HG03064 (cell line): Measurements from ENCODE around the gene SORCS2.

Experiments
- ATAC-seq: cut with Tn5 transposase; IDR thresholded peaks from one replicate; pipeline ENCODE4 v1.9.1; 2021; ENCODE audit warnings: low read depth; ENCODE audit not compliant: unreplicated experiment

The SORCS2 gene

GRCh38 chr4:7384003-7384928, 191.9 kb downstream of the SORCS2 start:
- no peak for ATAC-seq

- no peak for ATAC-seq
These were observed 192.9 kb downstream of the SORCS2 start for GRCh38 chr4:7384929-7385890.

- ATAC-seq = no peak
These were observed 195.6 kb downstream of the SORCS2 start for GRCh38 chr4:7387925-7388324.

GRCh38 chr4:7388627-7389026, 196.3 kb downstream of the SORCS2 start:
- ATAC-seq = no peak

- no peak for ATAC-seq
These were observed 196.9 kb downstream of the SORCS2 start for GRCh38 chr4:7389101-7389701.

GRCh38 chr4:7389719-7390118, 197.4 kb downstream of the SORCS2 start:
- ATAC-seq = no peak

GRCh38 chr4:7390336-7390735, 198.0 kb downstream of the SORCS2 start:
- no peak for ATAC-seq

- ATAC-seq = no peak
These were observed 198.7 kb downstream of the SORCS2 start for GRCh38 chr4:7390906-7391636.

GRCh38 chr4:7391637-7392437, 199.5 kb downstream of the SORCS2 start:
- no peak for ATAC-seq

GRCh38 chr4:7392438-7393421, 200.4 kb downstream of the SORCS2 start:
- no peak for ATAC-seq

GRCh38 chr4:7393601-7394575, 201.6 kb downstream of the SORCS2 start:
- ATAC-seq = no peak

- ATAC-seq = no peak
These were observed 202.5 kb downstream of the SORCS2 start for GRCh38 chr4:7394681-7395451.

GRCh38 chr4:7395645-7396044, 203.3 kb downstream of the SORCS2 start:
- no peak for ATAC-seq

- no peak for ATAC-seq
These were observed 204.0 kb downstream of the SORCS2 start for GRCh38 chr4:7396186-7396910.

- no peak for ATAC-seq
These were observed 205.1 kb downstream of the SORCS2 start for GRCh38 chr4:7397206-7398103.
